ENCODE results near the gene DTYMK. TPM values are rescaled to one million over a fixed set of nuclear protein-coding genes. Genes with fewer than 3 reads are reported as not detected.

The DTYMK gene
- total and polyA plus RNA-seq, 2 of the 4 experiments (the other 2 are of a cell fraction) = 31.7 to 50.1 TPM

GRCh38 chr2:241635756-241636155 is 50.9 kb downstream of the DTYMK start:
- Histone ChIP-seq H3K4me2 (ENCODE audit: low read depth, low read length) (peak overlapping the region; percentile 79), H3K9me1 (ENCODE audit: insufficient read depth, low read length) (peaks cover 14% of the 10 kb centered on the region), H3K9me3 (ENCODE audit: control insufficient read depth, insufficient read depth, low read length) (no peaks in the 10 kb centered on the region), H4K91ac (ENCODE audit: insufficient read depth, low read depth, low read length) (no peak overlapping the region), H4K8ac (ENCODE audit: low read depth in 2 of 2, low read length in 2 of 2) (no peak overlapping the region), H3K36me3 (ENCODE audit: control insufficient read depth, insufficient read depth, low read length) (peaks cover 27% of the 10 kb centered on the region), H3K4ac (ENCODE audit: low read depth, low read length) (peak overlapping the region; percentile 60), H4K5ac (ENCODE audit: low read depth, low read length) (no peak overlapping the region), H2AK5ac (ENCODE audit: low read depth, low read length) (no peak overlapping the region; the same call in 1 of the 2 replicates), H4K20me1 (ENCODE audit: insufficient read depth, low read length) (peaks cover 55% of the 10 kb centered on the region), H3K23ac (ENCODE audit: low read depth, low read length) (peak overlapping the region; percentile 76; the same call in 1 of the 2 replicates), H3K56ac (ENCODE audit: extremely low read depth, insufficient read depth, low read length) (peak overlapping the region; percentile 57), H3K4me1 (ENCODE audit: control insufficient read depth, insufficient read depth, low read length) (peaks cover 4% of the 10 kb centered on the region; the same call in 1 of the 2 replicates), H3K27ac (ENCODE audit: insufficient read depth, low read length) (peak overlapping the region; percentile 53; the same call in 1 of the 2 replicates), H2AFZ (replicated peaks; ENCODE audit: low read length, poor library complexity) (no peak overlapping the region), H2AK9ac (replicated peaks; ENCODE audit: low read depth, low read length, poor library complexity) (peak overlapping the region; percentile 53), H2BK15ac (ENCODE audit: low read depth, low read length) (no peak overlapping the region), H2BK20ac (ENCODE audit: low read depth, low read length) (no peak overlapping the region), H3K18ac (ENCODE audit: low read depth, low read length) (no peak overlapping the region), H3K27me3 (ENCODE audit: control insufficient read depth, insufficient read depth, low read length) (no peaks in the 10 kb centered on the region), H3K14ac (replicated peaks; ENCODE audit: low read depth, low read length) (peak overlapping the region; percentile 47), H2BK120ac (ENCODE audit: low read depth, low read length) (no peak overlapping the region), H3K79me1 (ENCODE audit: low read depth in 1 of 2, low read length in 2 of 2) (peaks cover 37 to 82% of the 10 kb centered on the region in 2 experiments), H3K9ac (ENCODE audit: low read depth, low read length) (peak overlapping the region; percentile 77), H2BK5ac (ENCODE audit: low read depth, low read length, poor library complexity, severe bottlenecking) (peak overlapping the region; percentile 2), H3K4me3 (ENCODE audit: insufficient read depth, low read depth, low read length) (peak overlapping the region; percentile 100)
- 0% methylated on average over 1 of the region's 6 CpGs; no CpG with 5 or more reads in 1 of the 2 experiments for WGBS, 2 experiments (ENCODE audit: extremely low coverage in 2 of 2, insufficient read length in 1 of 2)
- dilution Hi-C loops (cut with HindIII; ENCODE audit: low sequenced_read_pairs, unreplicated experiment) = no loop called here
- CTCF ChIA-PET = no interaction called here
- in situ Hi-C loops (cut with MboI; ENCODE audit: low sequenced_read_pairs) = no loop called here
- POLR2A ChIA-PET (ENCODE audit: unreplicated experiment) = no interaction called here
- TF ChIP-seq CEBPB (IDR thresholded peaks at IDR 0.05; ENCODE audit: low read depth, low read length) (peak; percentile 31; the same call in 1 of the 2 replicates), CHD1 (IDR thresholded peaks at IDR 0.05; ENCODE audit: low read depth, low read length) (no peak)
- DNase-seq (no peak), ATAC-seq (ENCODE audit: low read depth) (no peak)
- no TSS peak for BruUV-seq (replicated peaks)
- intact Hi-C loops (cut with micrococcal nuclease) = loop anchor here (5.0 kb wide), 2 partner anchors 128 to 278 kb away; partner anchors contain the start of genes FARP2 and STK25
